A673 (cell line): Measurements from ENCODE around the gene PPFIA2.

Experiments
- CTCF ChIP-seq: fragments of 300-800, 200-600 bp; sonication (generic); conservative IDR thresholded peaks from 2 replicates; pipeline ENCODE4 v1.5.1; 2017; ENCODE audit warnings: low read depth, mild to moderate bottlenecking, antibody characterized with exemption, low read length, moderate library complexity, mixed read lengths
- EZH2 ChIP-seq: fragments of 200-600 bp; sonication (generic); IDR thresholded peaks from 2 replicates; pipeline ENCODE4 v1.6.1; 2017; ENCODE audit warnings: borderline replicate concordance, low read depth, mild to moderate bottlenecking, mixed read lengths, antibody characterized with exemption, low read length; ENCODE audit not compliant: poor library complexity, severe bottlenecking

GRCh38 chr12:81259360-81259759 lies 499.8 kb downstream of the PPFIA2 start:
- no peak for TF ChIP-seq CTCF
- TF ChIP-seq EZH2: no peak
